Astrocyte (in vitro differentiated cells and primary cell): ENCODE measurements around the gene MYO1E.

Experiments used
- EZH2 ChIP-seq: IDR thresholded peaks from 2 replicates; pipeline ENCODE4 v1.6.1; 2012; ENCODE audit warnings: mild to moderate bottlenecking, low read length, inconsistent platforms; ENCODE audit not compliant: insufficient read depth
- TF ChIP-seq, protein P1 (sequence below): IDR thresholded peaks from 2 replicates; pipeline ENCODE4 v1.5.1; 2011; ENCODE audit warnings: low read depth, mild to moderate bottlenecking, inconsistent platforms, low read length, moderate library complexity; ENCODE audit not compliant: insufficient read depth

DNA sequence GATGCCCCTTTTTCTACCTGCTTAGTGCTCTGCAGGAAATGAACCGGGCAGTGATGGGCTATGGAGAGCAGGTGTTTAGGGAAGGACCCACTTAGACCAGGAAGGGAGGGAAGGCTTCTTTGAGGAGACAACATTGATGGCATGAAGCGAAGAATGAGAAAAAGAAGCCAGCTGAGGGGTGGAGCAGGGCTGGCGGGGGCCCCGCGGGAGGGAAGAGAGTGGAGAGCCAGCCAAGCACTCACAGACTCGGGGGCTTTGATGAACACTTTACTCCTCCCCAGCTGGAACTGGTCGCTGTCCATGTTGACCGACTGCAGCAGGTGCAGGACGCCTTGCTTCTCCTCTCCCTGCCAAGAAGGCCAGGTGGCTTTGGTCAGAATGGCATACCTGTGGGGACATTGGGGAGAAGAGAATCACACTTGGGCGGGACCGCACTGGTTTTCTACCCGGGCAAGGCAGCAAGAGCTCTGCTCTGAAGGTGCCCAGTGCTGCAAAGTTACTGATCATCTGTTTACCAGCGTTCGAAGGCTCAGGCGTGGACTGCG lies 194.4 kb downstream of the MYO1E start:
- TF ChIP-seq, protein P1, sequence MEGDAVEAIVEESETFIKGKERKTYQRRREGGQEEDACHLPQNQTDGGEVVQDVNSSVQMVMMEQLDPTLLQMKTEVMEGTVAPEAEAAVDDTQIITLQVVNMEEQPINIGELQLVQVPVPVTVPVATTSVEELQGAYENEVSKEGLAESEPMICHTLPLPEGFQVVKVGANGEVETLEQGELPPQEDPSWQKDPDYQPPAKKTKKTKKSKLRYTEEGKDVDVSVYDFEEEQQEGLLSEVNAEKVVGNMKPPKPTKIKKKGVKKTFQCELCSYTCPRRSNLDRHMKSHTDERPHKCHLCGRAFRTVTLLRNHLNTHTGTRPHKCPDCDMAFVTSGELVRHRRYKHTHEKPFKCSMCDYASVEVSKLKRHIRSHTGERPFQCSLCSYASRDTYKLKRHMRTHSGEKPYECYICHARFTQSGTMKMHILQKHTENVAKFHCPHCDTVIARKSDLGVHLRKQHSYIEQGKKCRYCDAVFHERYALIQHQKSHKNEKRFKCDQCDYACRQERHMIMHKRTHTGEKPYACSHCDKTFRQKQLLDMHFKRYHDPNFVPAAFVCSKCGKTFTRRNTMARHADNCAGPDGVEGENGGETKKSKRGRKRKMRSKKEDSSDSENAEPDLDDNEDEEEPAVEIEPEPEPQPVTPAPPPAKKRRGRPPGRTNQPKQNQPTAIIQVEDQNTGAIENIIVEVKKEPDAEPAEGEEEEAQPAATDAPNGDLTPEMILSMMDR: no peak
- TF ChIP-seq EZH2: no peak
